HepG2 (cell line): ENCODE measurements around the gene MRPS10. TPM values are rescaled to one million over a fixed set of nuclear protein-coding genes. Genes with fewer than 3 reads are reported as not detected.

Source experiments
- CENPT ChIP-seq: sonication (generic); formaldehyde crosslinking; IDR thresholded peaks from 2 replicates; pipeline ENCODE4 v1.8.0; 2022; ENCODE audit warnings: low read depth, mild to moderate bottlenecking, moderate library complexity, missing genetic modification reagents
- FUBP1 ChIP-seq: sonication (generic); formaldehyde crosslinking; IDR thresholded peaks from 2 replicates; pipeline ENCODE4 v1.5.1; 2020; ENCODE audit warnings: missing genetic modification reagents, mild to moderate bottlenecking, borderline replicate concordance
- MYC ChIP-seq: sonication (generic); formaldehyde crosslinking; IDR thresholded peaks from 2 replicates; pipeline ENCODE4 v1.9.0; 2021; ENCODE audit warnings: missing genetic modification reagents, borderline replicate concordance
- PLSCR1 ChIP-seq: sonication (generic); formaldehyde crosslinking; IDR thresholded peaks from 2 replicates; pipeline ENCODE4 v1.5.0; 2020; ENCODE audit warnings: missing genetic modification reagents, mild to moderate bottlenecking, borderline replicate concordance
- SALL1 ChIP-seq: sonication (generic); formaldehyde crosslinking; IDR thresholded peaks from 2 replicates; pipeline ENCODE4 v1.8.0; 2022; ENCODE audit warnings: mild to moderate bottlenecking, missing genetic modification reagents
- SNAI1 ChIP-seq: sonication (generic); formaldehyde crosslinking; IDR thresholded peaks from 2 replicates; pipeline ENCODE4 v1.5.0; 2020; ENCODE audit warnings: mild to moderate bottlenecking, missing genetic modification reagents, borderline replicate concordance
- ZFP91 ChIP-seq: sonication (generic); formaldehyde crosslinking; IDR thresholded peaks from 2 replicates; pipeline ENCODE4 v1.9.0; 2022; ENCODE audit warnings: missing genetic modification reagents, mild to moderate bottlenecking, borderline replicate concordance
- ZNF280B ChIP-seq: sonication (generic); formaldehyde crosslinking; IDR thresholded peaks from 2 replicates; pipeline ENCODE4 v1.5.0; 2020; ENCODE audit warnings: missing genetic modification reagents, mild to moderate bottlenecking, borderline replicate concordance
- ZNF337 ChIP-seq: sonication (generic); formaldehyde crosslinking; IDR thresholded peaks from 2 replicates; pipeline ENCODE4 v1.5.1; 2020; ENCODE audit warnings: missing genetic modification reagents, low read depth, mild to moderate bottlenecking, borderline replicate concordance
- ZNF777 ChIP-seq: sonication (generic); formaldehyde crosslinking; IDR thresholded peaks from 2 replicates; pipeline ENCODE4 v1.4.0; 2020; ENCODE audit warnings: missing genetic modification reagents
- polyA plus RNA-seq, 8 experiments: library from polyadenylated mRNA; depleted of rRNA in 3 of 8; stranded (reverse) in 7 of 8; unstranded in 1 of 8; fragments of >200 nt; fragmentation: Illumina TruSeq in 4 of 8; extraction: Trizol in 4 of 8; gene quantifications; 2 replicates each; pipeline versions ENCODE4 v1.2.1 to v1.2.3, GENCODE V29; 2011 to 2016; ENCODE audit warnings: low read depth in 4 of 8, missing spikeins in 1 of 8, mixed read lengths in 1 of 8; ENCODE audit not compliant: insufficient read depth in 1 of 8
- total RNA-seq, 5 experiments: library from RNA; depleted of rRNA; stranded (reverse); fragments of >200 nt; fragmentation: Illumina TruSeq; extraction: Trizol; gene quantifications; 2 replicates each; pipeline ENCODE4 v1.2.3, GENCODE V29; 2016; ENCODE audit warnings: low read depth in 1 of 5
- TF ChIP-seq, protein P1 (sequence below): sonication (generic); formaldehyde crosslinking; IDR thresholded peaks from 2 replicates; pipeline ENCODE4 v1.9.0; 2021; ENCODE audit warnings: missing genetic modification reagents, mild to moderate bottlenecking, borderline replicate concordance
- TF ChIP-seq, protein P2 (sequence below): sonication (generic); formaldehyde crosslinking; IDR thresholded peaks from 2 replicates; pipeline ENCODE4 v1.4.0; 2020; ENCODE audit warnings: missing genetic modification reagents
- TF ChIP-seq, protein P3 (sequence below): sonication (generic); formaldehyde crosslinking; IDR thresholded peaks from 2 replicates; pipeline ENCODE4 v1.5.0; 2020; ENCODE audit warnings: mild to moderate bottlenecking, missing genetic modification reagents, borderline replicate concordance

MRPS10 gene
- total and polyA plus RNA-seq, 2 of the 13 experiments (the other 11 are each of a cell fraction or from before 2014, with no cell fraction given) = 31.7 to 54.6 TPM

DNA sequence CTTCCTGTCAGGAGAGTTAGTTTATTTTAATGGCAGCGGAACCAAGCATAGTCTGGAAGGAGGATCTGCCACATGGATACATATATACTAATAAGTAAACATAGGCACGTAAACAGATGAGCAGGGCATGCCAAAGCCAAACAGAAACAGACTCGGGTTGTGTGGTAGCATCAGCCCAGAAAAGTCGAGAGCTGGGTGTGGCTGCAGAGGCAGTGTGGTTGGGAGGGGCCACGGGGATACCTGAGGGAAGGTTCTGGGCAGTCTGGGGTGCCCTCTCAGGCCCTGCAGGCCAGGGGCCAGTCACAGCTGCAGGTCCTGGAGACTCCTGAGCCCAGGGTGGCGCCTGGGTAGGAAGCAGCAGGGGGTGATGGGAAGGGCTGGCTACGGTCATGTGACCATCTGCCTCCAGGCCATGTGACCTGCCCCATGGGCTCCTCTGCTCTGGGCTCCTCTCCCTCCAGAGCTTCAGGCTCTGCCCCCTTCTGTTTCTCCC, 42.8 kb upstream of the MRPS10 start (continued):
- TF ChIP-seq SNAI1 (CRISPR knock-in tag) (no peak), ZNF777 (CRISPR knock-in tag) (no peak), PLSCR1 (CRISPR knock-in tag) (no peak), CENPT (CRISPR knock-in tag) (no peak), SALL1 (0 out of 2 replicates have a peak, but pooled peaks have one; percentile 18), ZNF280B (CRISPR knock-in tag) (no peak), FUBP1 (no peak), ZNF337 (CRISPR knock-in tag) (no peak), ZFP91 (CRISPR knock-in tag) (0 out of 2 replicates have a peak, but pooled peaks have one; percentile 35), MYC (CRISPR knock-in tag) (0 out of 2 replicates have a peak, but pooled peaks have one; percentile 27)
- TF ChIP-seq, protein P1, sequence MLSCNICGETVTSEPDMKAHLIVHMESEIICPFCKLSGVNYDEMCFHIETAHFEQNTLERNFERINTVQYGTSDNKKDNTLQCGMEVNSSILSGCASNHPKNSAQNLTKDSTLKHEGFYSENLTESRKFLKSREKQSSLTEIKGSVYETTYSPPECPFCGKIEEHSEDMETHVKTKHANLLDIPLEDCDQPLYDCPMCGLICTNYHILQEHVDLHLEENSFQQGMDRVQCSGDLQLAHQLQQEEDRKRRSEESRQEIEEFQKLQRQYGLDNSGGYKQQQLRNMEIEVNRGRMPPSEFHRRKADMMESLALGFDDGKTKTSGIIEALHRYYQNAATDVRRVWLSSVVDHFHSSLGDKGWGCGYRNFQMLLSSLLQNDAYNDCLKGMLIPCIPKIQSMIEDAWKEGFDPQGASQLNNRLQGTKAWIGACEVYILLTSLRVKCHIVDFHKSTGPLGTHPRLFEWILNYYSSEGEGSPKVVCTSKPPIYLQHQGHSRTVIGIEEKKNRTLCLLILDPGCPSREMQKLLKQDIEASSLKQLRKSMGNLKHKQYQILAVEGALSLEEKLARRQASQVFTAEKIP (CRISPR knock-in tag) = no peak
- TF ChIP-seq, protein P2, sequence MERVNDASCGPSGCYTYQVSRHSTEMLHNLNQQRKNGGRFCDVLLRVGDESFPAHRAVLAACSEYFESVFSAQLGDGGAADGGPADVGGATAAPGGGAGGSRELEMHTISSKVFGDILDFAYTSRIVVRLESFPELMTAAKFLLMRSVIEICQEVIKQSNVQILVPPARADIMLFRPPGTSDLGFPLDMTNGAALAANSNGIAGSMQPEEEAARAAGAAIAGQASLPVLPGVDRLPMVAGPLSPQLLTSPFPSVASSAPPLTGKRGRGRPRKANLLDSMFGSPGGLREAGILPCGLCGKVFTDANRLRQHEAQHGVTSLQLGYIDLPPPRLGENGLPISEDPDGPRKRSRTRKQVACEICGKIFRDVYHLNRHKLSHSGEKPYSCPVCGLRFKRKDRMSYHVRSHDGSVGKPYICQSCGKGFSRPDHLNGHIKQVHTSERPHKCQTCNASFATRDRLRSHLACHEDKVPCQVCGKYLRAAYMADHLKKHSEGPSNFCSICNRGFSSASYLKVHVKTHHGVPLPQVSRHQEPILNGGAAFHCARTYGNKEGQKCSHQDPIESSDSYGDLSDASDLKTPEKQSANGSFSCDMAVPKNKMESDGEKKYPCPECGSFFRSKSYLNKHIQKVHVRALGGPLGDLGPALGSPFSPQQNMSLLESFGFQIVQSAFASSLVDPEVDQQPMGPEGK = no peak
- TF ChIP-seq, protein P3, sequence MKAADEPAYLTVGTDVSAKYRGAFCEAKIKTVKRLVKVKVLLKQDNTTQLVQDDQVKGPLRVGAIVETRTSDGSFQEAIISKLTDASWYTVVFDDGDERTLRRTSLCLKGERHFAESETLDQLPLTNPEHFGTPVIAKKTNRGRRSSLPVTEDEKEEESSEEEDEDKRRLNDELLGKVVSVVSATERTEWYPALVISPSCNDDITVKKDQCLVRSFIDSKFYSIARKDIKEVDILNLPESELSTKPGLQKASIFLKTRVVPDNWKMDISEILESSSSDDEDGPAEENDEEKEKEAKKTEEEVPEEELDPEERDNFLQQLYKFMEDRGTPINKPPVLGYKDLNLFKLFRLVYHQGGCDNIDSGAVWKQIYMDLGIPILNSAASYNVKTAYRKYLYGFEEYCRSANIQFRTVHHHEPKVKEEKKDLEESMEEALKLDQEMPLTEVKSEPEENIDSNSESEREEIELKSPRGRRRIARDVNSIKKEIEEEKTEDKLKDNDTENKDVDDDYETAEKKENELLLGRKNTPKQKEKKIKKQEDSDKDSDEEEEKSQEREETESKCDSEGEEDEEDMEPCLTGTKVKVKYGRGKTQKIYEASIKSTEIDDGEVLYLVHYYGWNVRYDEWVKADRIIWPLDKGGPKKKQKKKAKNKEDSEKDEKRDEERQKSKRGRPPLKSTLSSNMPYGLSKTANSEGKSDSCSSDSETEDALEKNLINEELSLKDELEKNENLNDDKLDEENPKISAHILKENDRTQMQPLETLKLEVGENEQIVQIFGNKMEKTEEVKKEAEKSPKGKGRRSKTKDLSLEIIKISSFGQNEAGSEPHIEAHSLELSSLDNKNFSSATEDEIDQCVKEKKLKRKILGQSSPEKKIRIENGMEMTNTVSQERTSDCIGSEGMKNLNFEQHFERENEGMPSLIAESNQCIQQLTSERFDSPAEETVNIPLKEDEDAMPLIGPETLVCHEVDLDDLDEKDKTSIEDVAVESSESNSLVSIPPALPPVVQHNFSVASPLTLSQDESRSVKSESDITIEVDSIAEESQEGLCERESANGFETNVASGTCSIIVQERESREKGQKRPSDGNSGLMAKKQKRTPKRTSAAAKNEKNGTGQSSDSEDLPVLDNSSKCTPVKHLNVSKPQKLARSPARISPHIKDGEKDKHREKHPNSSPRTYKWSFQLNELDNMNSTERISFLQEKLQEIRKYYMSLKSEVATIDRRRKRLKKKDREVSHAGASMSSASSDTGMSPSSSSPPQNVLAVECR (CRISPR knock-in tag) = 0 out of 2 replicates have a peak, but pooled peaks have one; percentile 16
